Mucosa of descending colon (tissue), 3 donors: ENCODE results near the gene KAZN. TPM values are rescaled to one million over a fixed set of nuclear protein-coding genes. Genes with fewer than 3 reads are reported as not detected.

Experiments used
- ATAC-seq: fragments of 200-7000 bp; cut with Tn5 transposase; one replicate; pipeline ENCODE4 v1.9.1; 2020; ENCODE audit warnings: mild to moderate bottlenecking, moderate library complexity
- DNase-seq, 3 donors: peaks; one replicate each; pipeline ENCODE4 v3.0.0-alpha.2; 2020
- H3K36me3 ChIP-seq: fragments of 200-600 bp; one replicate; pipeline ENCODE4 v1.8.0; 2021; ENCODE audit warnings: low read depth, mild to moderate bottlenecking
- H3K4me1 ChIP-seq: fragments of 200-600 bp; one replicate; pipeline ENCODE4 v1.8.0; 2021; ENCODE audit warnings: low read depth, mild to moderate bottlenecking
- H3K4me3 ChIP-seq: fragments of 200-600 bp; one replicate; pipeline ENCODE4 v1.8.0; 2021; ENCODE audit warnings: mild to moderate bottlenecking
- H3K9me3 ChIP-seq: fragments of 200-600 bp; one replicate; pipeline ENCODE4 v1.8.0; 2021; ENCODE audit warnings: mild to moderate bottlenecking
- intact Hi-C, 2 donors: fragments of 100-400 bp; cut with DNase I in 1 of 2; cut with micrococcal nuclease in 1 of 2; formaldehyde crosslinking; loops; one replicate each; pipeline versions ENCODE4 v1.11.0 to v1.11.1; 2022; cut with DNase I, micrococcal nuclease
- total RNA-seq, 3 donors: library from RNA; stranded (reverse); fragmentation: NEBNext Ultra II Directional in 2 of 3; extraction: Animal tissue kit (Norgen Biotek cat#: 25700) in 2 of 3; gene quantifications; one replicate each; pipeline versions ENCODE4 v1.2.1 to v1.2.4, GENCODE V29; 2021 to 2023
- TF ChIP-seq, protein P1 (sequence below): fragments of 200-600 bp; IDR thresholded peaks from one replicate; pipeline ENCODE4 v1.8.0; 2022; ENCODE audit warnings: antibody characterized with exemption, mild to moderate bottlenecking
- donor health status: DM: no; HTN: no; CAD: no; lungs with moderate emphysema.
- donor health status: DM: no; HTN: no; CAD: no.
- donor health status: DM: no; HTN: yes; CAD: no.

KAZN gene
- total RNA-seq, 3 donors from 2014 or later, result 9.7 to 21.9 (median 15.8) TPM

- no peaks in the 10 kb centered on the region for H3K36me3 ChIP-seq
- H3K4me3 ChIP-seq, result peak overlapping the region; percentile 69
- intact Hi-C loops, result loop anchor here (5.0 to 10.0 kb wide), 2 partner anchors 62 to 120 kb away; no protein-coding TSS in a partner anchor
- TF ChIP-seq, protein P1, sequence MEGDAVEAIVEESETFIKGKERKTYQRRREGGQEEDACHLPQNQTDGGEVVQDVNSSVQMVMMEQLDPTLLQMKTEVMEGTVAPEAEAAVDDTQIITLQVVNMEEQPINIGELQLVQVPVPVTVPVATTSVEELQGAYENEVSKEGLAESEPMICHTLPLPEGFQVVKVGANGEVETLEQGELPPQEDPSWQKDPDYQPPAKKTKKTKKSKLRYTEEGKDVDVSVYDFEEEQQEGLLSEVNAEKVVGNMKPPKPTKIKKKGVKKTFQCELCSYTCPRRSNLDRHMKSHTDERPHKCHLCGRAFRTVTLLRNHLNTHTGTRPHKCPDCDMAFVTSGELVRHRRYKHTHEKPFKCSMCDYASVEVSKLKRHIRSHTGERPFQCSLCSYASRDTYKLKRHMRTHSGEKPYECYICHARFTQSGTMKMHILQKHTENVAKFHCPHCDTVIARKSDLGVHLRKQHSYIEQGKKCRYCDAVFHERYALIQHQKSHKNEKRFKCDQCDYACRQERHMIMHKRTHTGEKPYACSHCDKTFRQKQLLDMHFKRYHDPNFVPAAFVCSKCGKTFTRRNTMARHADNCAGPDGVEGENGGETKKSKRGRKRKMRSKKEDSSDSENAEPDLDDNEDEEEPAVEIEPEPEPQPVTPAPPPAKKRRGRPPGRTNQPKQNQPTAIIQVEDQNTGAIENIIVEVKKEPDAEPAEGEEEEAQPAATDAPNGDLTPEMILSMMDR, result peak; percentile 53
- no peaks in the 10 kb centered on the region for H3K9me3 ChIP-seq
- peak; percentile 88 to 93 (median 90) for DNase-seq
- peaks cover 18% of the 10 kb centered on the region for H3K4me1 ChIP-seq
- peak; percentile 67 for ATAC-seq
Measured at GRCh38 chr1:15152318-15153183, 554.1 kb downstream of the KAZN start.

DNA sequence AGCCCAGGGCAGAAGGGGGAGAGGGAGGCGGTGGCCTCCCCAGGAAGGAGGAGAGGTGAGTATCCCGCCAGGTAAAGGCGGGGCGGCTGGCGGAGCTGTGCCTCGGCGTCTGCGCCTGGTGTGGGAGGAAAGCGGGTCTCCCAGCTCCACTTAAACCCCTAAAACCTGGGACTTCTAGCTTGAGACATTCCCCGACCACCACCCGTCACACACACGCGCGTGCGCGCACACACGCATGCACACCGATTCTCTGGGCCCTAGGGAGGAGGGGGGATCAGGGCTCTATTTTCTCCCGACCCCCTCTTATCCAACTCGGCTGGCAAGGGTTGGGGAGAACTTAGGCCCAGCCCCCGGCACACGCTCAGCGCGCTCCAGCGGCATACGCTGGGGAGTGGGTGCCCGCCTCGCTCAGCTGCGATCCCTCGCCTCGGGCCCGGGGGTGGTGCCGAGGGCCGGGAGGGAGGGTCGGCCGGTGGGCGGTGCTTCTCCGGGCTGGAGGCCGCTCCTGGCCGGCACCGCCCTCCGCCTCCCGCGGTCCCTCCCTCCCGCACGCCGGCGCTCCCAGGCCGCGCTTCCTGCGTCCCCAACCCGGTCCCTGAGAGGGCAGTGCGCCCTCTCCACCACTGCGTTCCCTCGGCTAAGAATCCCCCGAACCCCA is 554.8 kb downstream of the KAZN start, which contains the start of gene TMEM51:
Gene TMEM51 (plus strand): TSS at position 564 of the 658 bp plus-strand sequence. CDS start 61,341 bp downstream, outside the sequence.
- Histone ChIP-seq H3K36me3 (no peaks in the 10 kb centered on the region), H3K9me3 (no peaks in the 10 kb centered on the region), H3K4me1 (peaks cover 18% of the 10 kb centered on the region), H3K4me3 (peak within 1 kb of the TSS; percentile 69)
- intact Hi-C loops, result loop anchor here (5.0 to 10.0 kb wide), 2 partner anchors 61 to 119 kb away; no protein-coding TSS in a partner anchor
- TF ChIP-seq, protein P1, result no peak
- ATAC-seq (peak; percentile 83), DNase-seq (peak; percentile 86 to 92 (median 89))

GRCh38 chr1:15153842-15154479 is 555.5 kb downstream of the KAZN start:
- intact Hi-C loops, result loop anchor here (5.0 to 10.0 kb wide), 2 partner anchors 61 to 118 kb away; no protein-coding TSS in a partner anchor
- peaks cover 18% of the 10 kb centered on the region for H3K4me1 ChIP-seq
- no peaks in the 10 kb centered on the region for H3K36me3 ChIP-seq
- DNase-seq (peak; percentile 78 to 87 (median 79)), ATAC-seq (peak; percentile 68)
- peak overlapping the region; percentile 69 for H3K4me3 ChIP-seq
- no peaks in the 10 kb centered on the region for H3K9me3 ChIP-seq
- TF ChIP-seq, protein P1, result peak; percentile 59

DNA sequence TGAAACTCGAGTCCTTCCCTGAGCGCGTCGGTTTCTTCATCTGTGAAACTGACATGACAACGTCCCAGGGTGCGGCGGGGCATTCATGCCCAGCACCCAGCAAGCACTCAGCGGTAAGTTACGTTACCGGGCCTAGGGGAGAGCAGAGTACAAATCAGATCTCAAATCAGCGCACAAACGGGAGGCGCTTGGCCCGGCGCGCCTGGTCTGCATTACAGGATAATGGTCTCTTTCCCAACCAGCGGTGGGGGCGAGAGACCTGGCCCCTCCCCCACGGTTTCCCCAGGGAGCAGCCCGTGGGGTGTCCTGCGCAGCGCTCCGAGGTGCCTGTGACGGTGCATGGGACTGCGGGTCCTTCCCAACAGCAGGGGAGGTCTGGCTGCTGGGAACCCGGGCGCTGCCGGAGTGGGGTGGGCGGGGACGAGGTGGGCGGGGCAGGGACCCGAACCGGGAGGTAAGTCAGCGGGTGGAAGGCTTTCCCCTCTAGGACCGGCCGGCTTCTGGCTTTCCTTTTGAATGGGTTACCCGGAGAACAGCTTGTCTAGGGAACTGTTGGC is 556.1 kb downstream of the KAZN start:
- peak overlapping the region; percentile 69 for H3K4me3 ChIP-seq
- no peaks in the 10 kb centered on the region for H3K36me3 ChIP-seq
- peak; percentile 5 for ATAC-seq
- no peaks in the 10 kb centered on the region for H3K9me3 ChIP-seq
- intact Hi-C loops, result loop anchor here (5.0 to 10.0 kb wide), 2 partner anchors 60 to 118 kb away; no protein-coding TSS in a partner anchor
- peak; percentile 52 to 76 (median 67) for DNase-seq
- H3K4me1 ChIP-seq, result peaks cover 18% of the 10 kb centered on the region
- TF ChIP-seq, protein P1, result no peak

GRCh38 chr1:15155191-15155590 is 556.7 kb downstream of the KAZN start:
- Histone ChIP-seq H3K4me3 (no peak overlapping the region), H3K36me3 (no peaks in the 10 kb centered on the region), H3K4me1 (peaks cover 21% of the 10 kb centered on the region), H3K9me3 (no peaks in the 10 kb centered on the region)
- TF ChIP-seq, protein P1, result no peak
- no peak for ATAC-seq
- no peak for DNase-seq
- intact Hi-C loops, result loop anchor here in 1 of 2 donors (10.0 kb wide), 1 partner anchor 60 kb away; no protein-coding TSS in a partner anchor
